ENCODE measurements around the gene UTF1.

- TF ChIP-seq POLR2AphosphoS5 (IDR thresholded peaks at IDR 0.05; ENCODE audit: insufficient read depth in 1 of 2, low read depth in 1 of 2) (no peak), CTCF (IDR thresholded peaks at IDR 0.05) (no peak)
These were observed 22.9 kb upstream of the UTF1 start for GRCh38 chr10:133207041-133207600.

Data from vagina (tissue), 2 donors.